OCI-LY7 (cell line): ENCODE data around the gene PTDSS2. TPM values are rescaled to one million over a fixed set of nuclear protein-coding genes. Genes with fewer than 3 reads are reported as not detected.

Experiments
- BruUV-seq: library from RNA; stranded (reverse); fragments of 400-500 nt; replicated peaks from 2 replicates; lab custom pipeline; 2021; lab: Mats Ljungman, UMichigan
- CTCF ChIA-PET: fragments of 300-600 bp; sonication (Branson Sonifier 250); formaldehyde crosslinking; loops from one replicate; lab custom pipeline; 2022; ENCODE audit warnings: antibody characterized with exemption; ENCODE audit not compliant: unreplicated experiment; lab: Charles Lee
- POLR2A ChIA-PET: fragments of 300-600 bp; sonication (Branson Sonifier 250); formaldehyde crosslinking; loops from one replicate; lab custom pipeline; 2022; ENCODE audit warnings: antibody characterized with exemption; lab: Charles Lee
- DNase-seq: peaks from one replicate; pipeline ENCODE4 v3.0.0-alpha.2; 2015; ENCODE audit warnings: low spot score
- H2AFZ ChIP-seq: fragments of 200-600 bp; sonication (generic), shearing (Covaris generic); 2 replicates; pipeline ENCODE4 v1.6.1; 2014; ENCODE audit warnings: mild to moderate bottlenecking, antibody characterized with exemption, low read length, moderate library complexity
- H3K27ac ChIP-seq: fragments of 200-600 bp; sonication (generic); 2 replicates; pipeline ENCODE4 v1.5.1; 2014; ENCODE audit warnings: mixed run types, low read depth, mild to moderate bottlenecking, moderate library complexity, low read length, inconsistent platforms; ENCODE audit not compliant: poor library complexity, severe bottlenecking
- H3K36me3 ChIP-seq: fragments of 200-600 bp; sonication (generic); 2 replicates; pipeline ENCODE4 v1.6.1; 2014; ENCODE audit warnings: mild to moderate bottlenecking, antibody characterized with exemption, low read length, moderate library complexity, mixed read lengths; ENCODE audit not compliant: insufficient read depth
- H3K4me1 ChIP-seq: fragments of 200-600 bp; sonication (generic); 2 replicates; pipeline ENCODE4 v1.5.1; 2014; ENCODE audit warnings: mild to moderate bottlenecking, low read length; ENCODE audit not compliant: insufficient read depth, poor library complexity, severe bottlenecking
- H3K4me2 ChIP-seq: fragments of 200-600 bp; sonication (generic); 2 replicates; pipeline ENCODE4 v1.6.1; 2014; ENCODE audit warnings: mild to moderate bottlenecking, low read length
- H3K4me3 ChIP-seq: fragments of 200-600 bp; sonication (generic); 2 replicates; pipeline ENCODE4 v1.5.1; 2014; ENCODE audit warnings: mild to moderate bottlenecking, low read depth, low read length; ENCODE audit not compliant: poor library complexity, severe bottlenecking
- H3K79me2 ChIP-seq: fragments of 200-600 bp; sonication (generic); 2 replicates; pipeline ENCODE4 v1.6.1; 2016; ENCODE audit warnings: low read depth, mild to moderate bottlenecking, low read length, moderate library complexity, mixed read lengths; ENCODE audit not compliant: insufficient read depth
- H3K9me2 ChIP-seq: fragments of 200-600 bp; sonication (generic); 2 replicates; pipeline ENCODE4 v1.6.1; 2016; ENCODE audit warnings: mild to moderate bottlenecking, low read length, mixed read lengths; ENCODE audit not compliant: insufficient read depth
- H3K9me3 ChIP-seq: fragments of 200-600 bp; sonication (generic); 2 replicates; pipeline ENCODE4 v1.6.1; 2014; ENCODE audit warnings: mild to moderate bottlenecking, mixed run types, low read length, mixed read lengths
- H4K20me1 ChIP-seq: fragments of 200-600 bp; sonication (generic); 2 replicates; pipeline ENCODE4 v1.6.1; 2014; ENCODE audit warnings: mild to moderate bottlenecking, antibody characterized with exemption, low read length, moderate library complexity, mixed read lengths; ENCODE audit not compliant: insufficient read depth
- EZH2phosphoT487 ChIP-seq: fragments of 200-600 bp; sonication (generic); IDR thresholded peaks from 2 replicates; pipeline ENCODE4 v1.6.1; 2018; ENCODE audit warnings: low read depth, borderline replicate concordance, mild to moderate bottlenecking, mixed run types, antibody characterized with exemption, low read length, moderate library complexity, mixed read lengths
- intact Hi-C: fragments of 100-400 bp; cut with micrococcal nuclease; formaldehyde crosslinking; loops from one replicate; pipeline ENCODE4 v1.10.0; 2022; ENCODE audit not compliant: unreplicated experiment
- total RNA-seq, 2 experiments: library from RNA; depleted of rRNA in 1 of 2; stranded (reverse); fragments of >200 nt in 1 of 2; shearing (Covaris generic) in 1 of 2; gene quantifications; 2 replicates each; pipeline ENCODE4 v1.2.3, GENCODE V29; 2014 to 2022
- TF ChIP-seq, protein P1 (sequence below): fragments of 200-600 bp; sonication (generic); conservative IDR thresholded peaks from 2 replicates; pipeline ENCODE4 v1.5.1; 2014; ENCODE audit warnings: mild to moderate bottlenecking, antibody characterized with exemption, low read length, moderate library complexity, mixed read lengths

The PTDSS2 gene
- total RNA-seq, 2 experiments from 2014 or later: 27.8 to 32.7 TPM

DNA sequence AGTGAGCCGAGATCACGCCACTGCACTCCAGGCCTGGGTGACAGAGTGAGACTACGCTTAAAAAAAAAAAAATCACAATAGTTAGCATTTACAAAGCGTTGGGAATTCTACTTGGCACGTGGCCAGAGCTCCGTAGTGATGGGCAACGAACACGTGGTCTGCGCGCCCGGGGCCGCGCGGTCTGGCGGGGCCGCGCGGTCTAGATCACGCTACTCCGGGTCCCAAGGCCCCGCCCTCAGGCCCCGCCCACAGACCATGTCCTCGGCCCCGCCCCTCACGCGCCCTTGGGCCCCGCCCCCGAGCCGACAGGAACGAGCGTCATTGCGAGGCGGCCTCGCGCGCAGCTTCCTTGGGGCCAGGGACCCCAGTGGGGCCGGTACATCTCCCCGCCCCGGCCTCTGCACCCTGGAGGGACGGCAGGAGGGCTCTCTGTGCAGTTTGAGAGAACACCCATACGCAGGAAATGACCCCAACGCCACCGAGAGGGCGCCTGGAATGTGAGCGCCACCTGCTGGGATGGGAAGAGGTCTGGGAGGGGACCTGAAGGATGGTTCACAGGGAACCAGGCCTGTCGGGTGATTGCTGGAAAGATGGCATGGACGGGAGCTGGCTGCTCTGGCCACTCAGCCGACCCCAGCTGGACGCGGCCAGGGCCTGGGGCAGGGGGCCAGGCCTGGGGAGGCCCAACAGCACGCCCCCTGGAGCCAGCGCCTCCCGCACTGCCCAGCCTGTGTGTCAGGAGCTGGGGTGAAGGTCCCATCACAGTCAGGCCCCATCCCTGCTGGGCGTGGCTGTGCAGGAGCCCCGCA lies 2.0 kb upstream of the PTDSS2 start:
- intact Hi-C loops: loop anchor here (1.0 to 5.0 kb wide), 6 partner anchors 41 to 275 kb away; partner anchors contain the start of genes HRAS and LRRC56

DNA sequence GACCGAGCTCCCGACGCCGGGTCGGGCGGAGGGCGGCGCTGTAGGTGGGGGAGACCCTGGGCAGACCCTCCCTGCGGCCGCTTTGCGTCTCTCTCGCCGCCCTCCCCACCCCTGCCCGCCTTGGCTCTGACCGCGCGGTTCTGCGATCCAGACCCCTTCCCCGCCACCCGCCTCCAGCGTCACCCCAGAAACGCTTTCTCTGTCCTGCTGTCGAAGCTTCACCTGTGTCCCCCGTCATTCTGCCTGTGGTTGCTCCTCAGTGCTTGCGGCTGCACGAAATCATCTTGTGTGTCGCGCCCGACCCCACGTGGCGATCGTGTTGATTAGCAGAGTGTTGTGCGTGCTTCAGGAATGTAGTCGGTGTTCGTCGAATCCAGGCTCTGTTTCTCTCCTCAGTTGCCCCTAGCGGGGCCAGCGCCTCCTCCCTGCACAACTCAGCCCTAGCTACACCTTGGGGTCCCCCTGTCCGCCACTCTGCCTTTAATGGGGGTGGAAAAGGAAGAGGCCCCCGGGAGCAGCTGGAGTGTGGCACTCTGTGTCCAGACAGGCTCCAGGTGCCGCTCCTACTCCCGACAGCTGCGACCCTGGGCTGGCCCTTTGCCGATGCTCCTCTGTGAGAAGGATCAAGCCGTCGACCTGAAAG lies 851 bp downstream of the PTDSS2 start:
- TF ChIP-seq, protein P1, sequence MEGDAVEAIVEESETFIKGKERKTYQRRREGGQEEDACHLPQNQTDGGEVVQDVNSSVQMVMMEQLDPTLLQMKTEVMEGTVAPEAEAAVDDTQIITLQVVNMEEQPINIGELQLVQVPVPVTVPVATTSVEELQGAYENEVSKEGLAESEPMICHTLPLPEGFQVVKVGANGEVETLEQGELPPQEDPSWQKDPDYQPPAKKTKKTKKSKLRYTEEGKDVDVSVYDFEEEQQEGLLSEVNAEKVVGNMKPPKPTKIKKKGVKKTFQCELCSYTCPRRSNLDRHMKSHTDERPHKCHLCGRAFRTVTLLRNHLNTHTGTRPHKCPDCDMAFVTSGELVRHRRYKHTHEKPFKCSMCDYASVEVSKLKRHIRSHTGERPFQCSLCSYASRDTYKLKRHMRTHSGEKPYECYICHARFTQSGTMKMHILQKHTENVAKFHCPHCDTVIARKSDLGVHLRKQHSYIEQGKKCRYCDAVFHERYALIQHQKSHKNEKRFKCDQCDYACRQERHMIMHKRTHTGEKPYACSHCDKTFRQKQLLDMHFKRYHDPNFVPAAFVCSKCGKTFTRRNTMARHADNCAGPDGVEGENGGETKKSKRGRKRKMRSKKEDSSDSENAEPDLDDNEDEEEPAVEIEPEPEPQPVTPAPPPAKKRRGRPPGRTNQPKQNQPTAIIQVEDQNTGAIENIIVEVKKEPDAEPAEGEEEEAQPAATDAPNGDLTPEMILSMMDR: peak; percentile 74
- TF ChIP-seq EZH2phosphoT487: no peak
- Histone ChIP-seq H3K4me3 (peak overlapping the region; percentile 74), H3K79me2 (no peaks in the 10 kb centered on the region; the same call in 1 of the 2 replicates), H3K9me3 (no peaks in the 10 kb centered on the region), H3K36me3 (peaks cover 10% of the 10 kb centered on the region; the same call in 1 of the 2 replicates), H4K20me1 (no peaks in the 10 kb centered on the region), H2AFZ (peak overlapping the region; percentile 57; the same call in 1 of the 2 replicates), H3K27ac (no peak overlapping the region), H3K9me2 (no peaks in the 10 kb centered on the region), H3K4me2 (peak overlapping the region; percentile 86), H3K4me1 (peaks cover 37% of the 10 kb centered on the region)
- POLR2A ChIA-PET: no interaction called here
- CTCF ChIA-PET: interaction anchor here (0.7 kb wide), 1 partner anchor 751 kb away, joined by 8 read pairs; no protein-coding TSS in a partner anchor
- no TSS peak for BruUV-seq
- peak; percentile 78 for DNase-seq
- intact Hi-C loops: loop anchor here (1.0 to 5.0 kb wide), 3 partner anchors 56 to 244 kb away; partner anchors contain the start of genes BET1L, RIC8A and RNH1

More for the DNA sequence above, 2.0 kb upstream of the PTDSS2 start:
- peak overlapping the region; percentile 86 for H3K4me2 ChIP-seq
- TSS peak; percentile 77 for BruUV-seq
- no peaks in the 10 kb centered on the region for H3K9me2 ChIP-seq
- DNase-seq: peak; percentile 96
- peaks cover 37% of the 10 kb centered on the region for H3K4me1 ChIP-seq
- POLR2A ChIA-PET: interaction anchor here (0.8 to 1.7 kb wide), 5 partner anchors 41 to 1559 kb away, joined by 3 to 6 read pairs (median 5); partner anchors contain the start of gene TMEM80
- CTCF ChIA-PET: interaction anchor here (0.6 to 2.2 kb wide), 2 partner anchors 41 to 43 kb away, joined by 3 to 13 read pairs; no protein-coding TSS in a partner anchor
- no peaks in the 10 kb centered on the region for H4K20me1 ChIP-seq
- H3K36me3 ChIP-seq: peaks cover 3% of the 10 kb centered on the region; the same call in 1 of the 2 replicates
- TF ChIP-seq, protein P1: peak; percentile 86
- TF ChIP-seq EZH2phosphoT487: no peak
- H3K4me3 ChIP-seq: peak overlapping the region; percentile 74
- H3K27ac ChIP-seq: peak overlapping the region; percentile 68
- peak overlapping the region; percentile 35 for H2AFZ ChIP-seq
- H3K9me3 ChIP-seq: no peaks in the 10 kb centered on the region
- H3K79me2 ChIP-seq: no peaks in the 10 kb centered on the region; the same call in 1 of the 2 replicates
